ENCODE measurements around the gene RBM48.

- TF ChIP-seq POLR2A (IDR thresholded peaks at IDR 0.05; ENCODE audit: low read depth, low read length), result no peak
- TF ChIP-seq POLR2AphosphoS5 (IDR thresholded peaks at IDR 0.05; ENCODE audit: low read depth, low read length), result no peak
- TF ChIP-seq TAF1 (IDR thresholded peaks at IDR 0.05; ENCODE audit: borderline replicate concordance, low read depth, low read length), result no peak
Observed at GRCh38 chr7:92528958-92529264, 316 bp downstream of the RBM48 start.
